OCI-LY3 (cell line): ENCODE measurements around the gene LAMA3.

Source experiments
- H2AFZ ChIP-seq: fragments of 200-600, 300-600 bp; shearing (Covaris generic); 2 replicates; pipeline ENCODE4 v1.6.0; 2014; ENCODE audit warnings: antibody characterized with exemption, low read depth, low read length
- H3K27ac ChIP-seq: fragments of 200-600, 300-600 bp; sonication (generic); 2 replicates; pipeline ENCODE4 v1.5.1; 2014; ENCODE audit warnings: mild to moderate bottlenecking, low read length, moderate library complexity, mixed read lengths
- H3K27me3 ChIP-seq: fragments of 200-600, 300-600 bp; sonication (generic); 2 replicates; pipeline ENCODE4 v1.6.1; 2014; ENCODE audit warnings: low read depth, low read length, mixed read lengths
- H3K36me3 ChIP-seq: fragments of 200-600, 300-600 bp; sonication (generic); replicated peaks from 2 replicates; pipeline ENCODE3; 2014; ENCODE audit warnings: low read depth, low read length, mixed read lengths
- H3K4me1 ChIP-seq: fragments of 300-600, 200-600 bp; sonication (generic); 2 replicates; pipeline ENCODE4 v1.6.1; 2014; ENCODE audit warnings: low read length, mixed read lengths
- H3K4me2 ChIP-seq: fragments of 200-600, 300-600 bp; sonication (generic); 2 replicates; pipeline ENCODE4 v1.6.1; 2014; ENCODE audit warnings: low read length, mixed read lengths
- H3K4me3 ChIP-seq: fragments of 300-600, 200-600 bp; sonication (generic); 2 replicates; pipeline ENCODE4 v1.5.1; 2014; ENCODE audit warnings: antibody characterized with exemption, mild to moderate bottlenecking, low read length, moderate library complexity
- H3K79me2 ChIP-seq: fragments of 300-600, 200-600 bp; shearing (Covaris generic); 2 replicates; pipeline ENCODE4 v1.6.1; 2014; ENCODE audit warnings: mild to moderate bottlenecking, low read length, mixed read lengths
- H3K9ac ChIP-seq: fragments of 300-600, 200-600 bp; shearing (Covaris generic); 2 replicates; pipeline ENCODE4 v1.6.0; 2014; ENCODE audit warnings: mild to moderate bottlenecking, low read length, moderate library complexity
- H3K9me3 ChIP-seq: fragments of 200-600, 300-600 bp; shearing (Covaris generic); 2 replicates; pipeline ENCODE4 v1.6.1; 2014; ENCODE audit warnings: low read length, mixed read lengths; ENCODE audit not compliant: insufficient read depth
- H4K20me1 ChIP-seq: fragments of 200-600, 300-600 bp; sonication (generic); 2 replicates; pipeline ENCODE4 v1.6.1; 2016; ENCODE audit warnings: low read length, mixed read lengths; ENCODE audit not compliant: insufficient read depth
- CTCF ChIP-seq: fragments of 200-600, 300-600 bp; sonication (generic); IDR thresholded peaks from 2 replicates; pipeline ENCODE4 v1.5.1; 2014; ENCODE audit warnings: antibody characterized with exemption, low read length, low read depth
- EZH2phosphoT487 ChIP-seq: fragments of 200-600 bp; shearing (Covaris generic); IDR thresholded peaks from 2 replicates; pipeline ENCODE4 v1.6.1; 2018; ENCODE audit warnings: antibody characterized with exemption, mixed run types, low read depth

LAMA3 gene

GRCh38 chr18:23824669-23825068, 135.4 kb downstream of the LAMA3 start:
- Histone ChIP-seq H3K9me3 (no peaks in the 10 kb centered on the region), H3K27me3 (peaks cover 14% of the 10 kb centered on the region), H3K27ac (no peak overlapping the region), H3K9ac (no peak overlapping the region), H3K79me2 (no peaks in the 10 kb centered on the region), H3K4me1 (peaks cover 10% of the 10 kb centered on the region), H3K36me3 (no peaks in the 10 kb centered on the region), H3K4me3 (no peak overlapping the region), H2AFZ (no peak overlapping the region), H3K4me2 (no peak overlapping the region), H4K20me1 (no peaks in the 10 kb centered on the region)
- TF ChIP-seq CTCF = no peak
- TF ChIP-seq EZH2phosphoT487 = no peak

- Histone ChIP-seq H3K27me3 (peaks cover 14% of the 10 kb centered on the region), H3K36me3 (no peaks in the 10 kb centered on the region), H3K9me3 (no peaks in the 10 kb centered on the region), H4K20me1 (no peaks in the 10 kb centered on the region), H3K4me1 (peaks cover 10% of the 10 kb centered on the region), H3K4me2 (no peak overlapping the region), H3K79me2 (no peaks in the 10 kb centered on the region), H3K9ac (no peak overlapping the region), H3K27ac (no peak overlapping the region), H2AFZ (no peak overlapping the region), H3K4me3 (no peak overlapping the region)
- TF ChIP-seq CTCF (no peak), EZH2phosphoT487 (no peak)
Measured at GRCh38 chr18:23825496-23825895, 136.2 kb downstream of the LAMA3 start.

GRCh38 chr18:23825978-23826405, 136.7 kb downstream of the LAMA3 start:
- TF ChIP-seq CTCF = no peak
- TF ChIP-seq EZH2phosphoT487 = no peak

GRCh38 chr18:23826850-23827620, 137.8 kb downstream of the LAMA3 start:
- no peak for TF ChIP-seq EZH2phosphoT487
- no peak for TF ChIP-seq CTCF
- no peak overlapping the region for H3K4me2 ChIP-seq
- H3K9me3 ChIP-seq = no peaks in the 10 kb centered on the region
- no peaks in the 10 kb centered on the region for H3K36me3 ChIP-seq
- H3K27ac ChIP-seq = no peak overlapping the region
- no peaks in the 10 kb centered on the region for H4K20me1 ChIP-seq
- H3K79me2 ChIP-seq = no peaks in the 10 kb centered on the region
- H3K4me1 ChIP-seq = peaks cover 10% of the 10 kb centered on the region
- H2AFZ ChIP-seq = no peak overlapping the region
- no peak overlapping the region for H3K4me3 ChIP-seq
- H3K9ac ChIP-seq = no peak overlapping the region
- peaks cover 14% of the 10 kb centered on the region for H3K27me3 ChIP-seq

More at GRCh38 chr18:23825978-23826405, 136.7 kb downstream of the LAMA3 start:
- H3K9ac ChIP-seq = no peak overlapping the region
- no peak overlapping the region for H3K4me3 ChIP-seq
- no peaks in the 10 kb centered on the region for H3K9me3 ChIP-seq
- peaks cover 10% of the 10 kb centered on the region for H3K4me1 ChIP-seq
- no peaks in the 10 kb centered on the region for H4K20me1 ChIP-seq
- no peak overlapping the region for H3K4me2 ChIP-seq
- no peaks in the 10 kb centered on the region for H3K36me3 ChIP-seq
- no peak overlapping the region for H3K27ac ChIP-seq
- H2AFZ ChIP-seq = no peak overlapping the region
- H3K27me3 ChIP-seq = peaks cover 14% of the 10 kb centered on the region
- no peaks in the 10 kb centered on the region for H3K79me2 ChIP-seq
